Left ventricle myocardium superior (tissue), 1 donor: ENCODE results near the gene MED12L. TPM values are rescaled to one million over a fixed set of nuclear protein-coding genes. Genes with fewer than 3 reads are reported as not detected.

Source experiments
- ATAC-seq: fragments of 200-7000 bp; cut with Tn5 transposase; one replicate; pipeline ENCODE4 v1.9.1; 2020; ENCODE audit warnings: mild to moderate bottlenecking, moderate library complexity
- DNase-seq: peaks from one replicate; pipeline ENCODE4 v3.0.0-alpha.2; 2020
- intact Hi-C: fragments of 100-400 bp; cut with micrococcal nuclease; formaldehyde crosslinking; loops from one replicate; pipeline ENCODE4 v1.11.0; 2022
- total RNA-seq: library from RNA; stranded (reverse); fragmentation: NEBNext Ultra II Directional; extraction: Animal tissue kit (Norgen Biotek cat#: 25700); gene quantifications from one replicate; pipeline ENCODE4 v1.2.1, GENCODE V29; 2021
- donor health status: DM: no; HTN: yes; CAD: no; lungs with severe emphysema.

MED12L gene
- total RNA-seq, 1 donor from 2014 or later = 0.10 TPM

GRCh38 chr3:151440940-151441339, 355.5 kb downstream of the MED12L start:
- intact Hi-C loops = no loop called here
- no peak for DNase-seq
- no peak for ATAC-seq

GRCh38 chr3:151443583-151443982, 358.1 kb downstream of the MED12L start:
- intact Hi-C loops = no loop called here
- DNase-seq = no peak
- ATAC-seq = no peak

DNA sequence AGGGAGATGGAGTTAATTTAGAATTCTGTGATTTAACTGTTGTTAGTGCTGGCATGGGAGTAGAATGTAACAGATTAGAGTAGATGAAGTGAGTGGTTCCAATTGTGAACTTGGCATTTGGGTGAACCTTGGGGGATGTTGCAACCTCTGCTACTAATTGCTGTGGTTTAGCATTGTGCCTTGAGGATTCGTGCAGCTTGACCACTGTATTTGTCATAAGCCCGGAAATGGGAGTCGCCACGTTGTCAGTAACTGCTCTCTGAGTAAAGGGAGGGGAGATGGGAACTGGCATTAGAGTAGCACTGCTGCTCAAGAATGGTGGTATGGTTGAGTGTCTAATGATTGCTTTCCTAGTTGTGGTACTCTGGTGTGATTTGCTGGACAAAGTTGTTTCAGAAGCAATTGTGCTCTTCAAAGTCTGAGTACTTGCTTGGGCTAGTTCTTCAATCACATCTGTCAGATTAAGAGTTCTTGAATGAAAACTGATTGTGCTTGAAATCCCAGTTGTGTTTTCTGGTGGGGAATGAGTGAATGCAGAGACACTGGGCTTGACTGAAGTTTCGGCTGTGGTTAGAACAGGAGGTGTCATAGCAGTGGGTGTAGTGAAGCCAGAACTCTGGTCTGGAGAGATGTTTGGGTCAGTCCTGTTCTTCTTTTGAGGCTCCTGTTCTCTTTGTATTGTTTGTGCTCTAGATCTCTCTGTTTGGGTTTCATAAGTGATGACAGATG, 360.0 kb downstream of the MED12L start:
- DNase-seq (no peak), ATAC-seq (peak; percentile 54)
- intact Hi-C loops = no loop called here

GRCh38 chr3:151446002-151446340, 360.5 kb downstream of the MED12L start:
- ATAC-seq (no peak), DNase-seq (no peak)
- intact Hi-C loops = no loop called here

DNA sequence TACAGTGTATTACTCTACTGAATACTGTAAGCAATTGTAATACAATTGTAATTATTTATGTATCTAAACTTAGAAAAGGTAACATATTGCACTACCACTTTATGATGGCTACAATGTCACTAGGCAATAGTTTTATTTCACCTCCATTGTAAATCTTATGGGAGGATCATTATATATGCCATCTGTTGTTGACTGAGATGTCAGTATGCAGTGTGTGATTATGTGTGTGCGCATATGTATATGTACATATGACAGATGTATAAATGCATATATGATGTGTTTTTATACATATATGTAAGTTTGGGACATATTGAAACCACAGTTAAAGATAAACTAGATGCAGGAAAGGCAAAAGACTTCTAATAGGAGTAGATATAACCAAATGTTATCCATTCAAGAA, 366.9 kb downstream of the MED12L start:
- DNase-seq = no peak
- intact Hi-C loops = no loop called here
- no peak for ATAC-seq

DNA sequence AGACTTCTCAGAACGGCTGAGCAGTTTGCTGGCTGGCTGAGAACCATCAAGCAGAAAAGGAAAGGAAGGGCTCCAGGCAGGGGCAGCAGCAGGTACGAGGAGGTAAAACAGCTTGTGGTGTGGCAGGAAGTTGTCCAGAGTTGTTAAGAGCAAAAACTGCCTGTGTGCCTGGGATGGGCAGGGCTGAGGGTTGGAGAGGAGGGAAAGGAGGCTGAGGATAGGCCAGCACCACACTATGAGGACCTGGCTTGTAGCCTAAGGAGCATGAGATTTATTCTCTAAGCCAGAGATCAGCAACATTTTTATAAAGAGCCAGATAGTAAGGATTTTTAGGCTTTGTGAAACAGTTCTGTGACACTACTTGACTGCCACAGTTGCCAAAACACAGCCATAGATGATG, 367.4 kb downstream of the MED12L start:
- DNase-seq (no peak), ATAC-seq (no peak)
- intact Hi-C loops = no loop called here

- no peak for ATAC-seq
- DNase-seq = no peak
- intact Hi-C loops = no loop called here
These were observed 370.6 kb downstream of the MED12L start for GRCh38 chr3:151456065-151456464.

- no peak for DNase-seq
- intact Hi-C loops = no loop called here
- peak; percentile 66 for ATAC-seq
These were observed 373.9 kb downstream of the MED12L start for GRCh38 chr3:151459358-151459757.

DNA sequence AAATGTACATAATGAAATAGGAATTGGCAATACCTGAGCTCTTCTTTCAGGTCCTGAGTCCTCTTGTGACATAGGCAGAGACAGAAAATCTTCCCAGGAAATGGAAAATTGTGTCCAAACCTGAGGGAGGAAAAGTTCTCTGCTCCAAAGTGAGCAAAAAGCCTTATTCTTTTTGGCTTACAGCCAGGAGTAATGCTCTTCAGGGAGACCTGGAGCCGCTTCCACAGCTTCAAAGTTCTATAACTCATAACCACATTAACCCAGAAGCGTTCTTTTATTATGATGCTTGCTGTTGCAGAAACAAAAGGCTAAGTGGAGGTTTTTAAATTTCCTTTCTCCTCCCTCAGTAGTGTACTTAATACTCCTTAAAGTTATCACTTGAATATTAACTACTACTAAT, 374.8 kb downstream of the MED12L start:
- DNase-seq (no peak), ATAC-seq (peak; percentile 13)
- intact Hi-C loops = no loop called here

GRCh38 chr3:151460774-151461450, 375.4 kb downstream of the MED12L start, which contains the start of gene IGSF10:
TSS of gene IGSF10 (minus strand) at chr3:151461061. CDS start at chr3:151458709, 2,352 bp downstream.
- DNase-seq (peak; percentile 51), ATAC-seq (peak; percentile 71)
- intact Hi-C loops = no loop called here

DNA sequence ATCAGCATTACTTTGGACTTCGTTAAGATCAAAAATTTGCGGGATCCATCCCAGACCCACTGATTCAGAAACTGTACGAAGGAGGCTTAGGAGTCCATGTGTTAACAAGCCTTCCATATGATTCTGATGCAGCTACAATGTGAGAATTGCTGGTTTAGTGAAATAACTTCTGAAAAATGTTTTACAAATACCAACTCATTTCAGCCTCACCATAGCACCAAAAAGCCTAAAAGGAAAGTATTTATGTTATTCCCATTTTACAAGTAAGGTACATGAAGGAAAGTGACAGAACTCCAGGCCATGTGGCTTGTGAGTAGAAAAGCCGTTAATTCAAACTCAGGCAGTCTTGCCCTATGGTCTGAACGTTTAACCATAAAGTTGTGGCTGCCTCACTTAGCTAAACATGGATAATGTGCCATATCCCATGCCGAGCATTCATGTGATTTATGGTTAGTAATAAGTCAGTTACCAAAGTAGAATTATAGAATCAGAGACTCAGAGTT, 376.9 kb downstream of the MED12L start:
- no peak for DNase-seq
- ATAC-seq = no peak
- intact Hi-C loops = no loop called here

DNA sequence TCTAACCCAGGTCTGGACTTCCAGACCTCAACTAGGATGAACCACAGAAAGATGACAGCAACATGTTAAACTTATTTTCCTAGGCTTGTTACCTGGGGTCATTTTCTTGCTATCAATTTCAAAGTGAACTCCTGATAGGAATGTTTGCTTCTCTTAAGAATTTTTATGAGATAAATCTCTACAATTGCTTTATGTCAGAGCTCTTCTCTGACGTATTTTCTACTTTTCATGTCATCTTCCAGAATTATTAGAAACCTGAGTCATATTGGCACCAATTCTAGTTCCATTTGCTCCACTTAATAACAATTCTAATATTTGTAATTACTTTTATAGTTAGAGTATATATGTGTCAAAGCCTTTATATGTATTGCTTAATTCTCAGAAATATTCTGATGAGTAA, 377.5 kb downstream of the MED12L start:
- intact Hi-C loops = no loop called here
- ATAC-seq (no peak), DNase-seq (no peak)

DNA sequence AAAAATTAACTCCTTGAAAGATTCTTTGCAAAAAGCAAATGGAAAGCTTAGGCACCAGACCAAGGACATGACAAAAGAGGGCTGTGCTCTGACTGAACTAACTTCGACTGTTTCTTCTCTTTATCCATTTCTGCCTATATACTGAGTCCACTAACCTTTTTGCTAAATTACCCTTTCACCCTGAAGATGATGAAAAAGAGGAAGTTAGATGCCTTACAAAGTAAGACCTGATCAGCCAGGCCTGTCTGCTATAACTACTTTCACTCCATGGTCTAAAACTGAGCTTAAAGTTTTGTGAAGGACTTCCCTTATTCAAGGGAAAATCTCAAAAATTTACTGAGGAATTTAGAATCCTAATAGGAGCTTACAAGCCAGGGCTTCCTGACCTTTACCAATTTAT, 381.6 kb downstream of the MED12L start:
- ATAC-seq (no peak), DNase-seq (no peak)
- intact Hi-C loops = no loop called here

GRCh38 chr3:151468284-151468917, 382.9 kb downstream of the MED12L start:
- DNase-seq (no peak), ATAC-seq (peak; percentile 72)
- intact Hi-C loops = loop anchor here (2.0 kb wide), 1 partner anchor 370 kb away; no protein-coding TSS in a partner anchor

GRCh38 chr3:151476344-151477018, 391.0 kb downstream of the MED12L start:
- ATAC-seq (peak; percentile 54), DNase-seq (no peak)
- intact Hi-C loops = no loop called here

DNA sequence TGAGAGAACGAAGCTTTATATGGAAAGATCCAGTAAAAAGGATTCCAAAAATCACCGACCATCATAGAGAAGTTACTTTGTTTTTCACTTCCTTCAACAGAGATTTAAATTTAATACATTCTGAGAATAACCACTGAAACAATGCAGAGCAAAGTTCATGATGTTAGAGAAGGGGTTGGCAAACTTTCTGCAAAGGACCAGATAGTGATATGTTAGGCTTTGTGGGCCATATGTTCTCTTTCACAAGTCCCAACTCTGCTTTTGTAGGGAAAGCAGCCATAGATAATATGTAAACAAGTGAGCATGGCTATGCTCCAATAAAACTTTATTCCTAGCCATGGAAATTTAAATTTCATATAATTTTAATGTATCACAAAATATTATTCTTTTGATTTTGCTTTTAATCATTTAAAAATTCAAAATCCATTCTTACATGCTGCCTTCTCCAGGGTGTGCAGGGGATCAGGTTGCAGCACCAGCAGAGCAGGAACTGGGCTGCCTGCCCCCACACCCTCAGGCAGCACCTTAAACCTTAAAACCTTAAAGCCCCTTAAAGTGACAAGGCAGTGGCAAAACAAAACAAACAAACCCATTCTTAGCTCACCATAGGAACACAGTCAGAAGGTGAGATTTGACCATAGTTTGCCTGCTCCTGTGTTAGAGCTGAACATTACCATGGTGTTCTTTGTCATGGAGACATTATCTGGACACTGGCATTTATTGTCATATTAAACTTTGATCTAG, 392.3 kb downstream of the MED12L start:
- ATAC-seq (no peak), DNase-seq (no peak)
- intact Hi-C loops = no loop called here

DNA sequence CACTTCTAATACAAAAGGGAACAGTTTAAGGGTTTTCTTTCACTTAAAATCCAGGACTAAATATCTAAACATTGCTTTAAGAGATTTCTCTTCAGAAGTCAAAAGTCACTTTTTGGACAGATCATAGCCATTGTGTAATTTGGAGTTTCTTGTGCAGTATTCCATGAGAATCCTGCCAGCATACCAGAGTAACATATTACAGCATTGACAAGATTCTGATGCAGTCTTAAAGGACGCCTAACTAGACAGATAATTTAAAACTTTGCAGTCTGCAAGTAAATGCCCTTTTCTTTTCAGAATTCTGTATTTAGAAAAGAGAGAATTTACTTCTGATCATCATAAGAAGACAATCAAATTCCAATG, 392.9 kb downstream of the MED12L start:
- DNase-seq = no peak
- intact Hi-C loops = no loop called here
- ATAC-seq = peak; percentile 41

DNA sequence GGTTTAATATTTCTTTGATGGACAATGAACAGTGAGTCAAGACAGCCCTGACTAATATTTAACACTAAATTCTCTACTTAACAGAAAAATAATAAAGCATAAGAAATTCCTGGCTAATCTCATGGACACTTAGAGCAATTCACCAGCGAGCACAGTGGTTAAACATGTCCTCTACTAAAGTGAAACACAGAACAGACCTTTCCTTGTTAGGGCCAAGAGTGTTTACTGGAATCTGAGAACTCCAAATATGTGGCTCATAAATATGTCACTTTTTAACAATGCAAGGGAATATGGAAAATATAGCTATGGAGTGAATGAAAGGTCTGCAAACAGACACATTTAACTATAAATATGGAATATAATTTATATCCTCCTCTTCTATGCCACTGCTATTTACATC, 394.0 kb downstream of the MED12L start:
- intact Hi-C loops = no loop called here
- ATAC-seq = no peak
- no peak for DNase-seq

GRCh38 chr3:151480492-151480891, 395.0 kb downstream of the MED12L start:
- DNase-seq (no peak), ATAC-seq (no peak)
- intact Hi-C loops = no loop called here
